DMS114 treated with DMSO at 0.1 percent for 48 hours (cell line): ENCODE data around the gene ZFHX3.

ENCODE experiments used
- DNase-seq: peaks from one replicate; lab custom pipeline; 2025; ENCODE audit not compliant: unreplicated experiment; lab: John Stamatoyannopoulos, UW

ZFHX3 gene

DNA sequence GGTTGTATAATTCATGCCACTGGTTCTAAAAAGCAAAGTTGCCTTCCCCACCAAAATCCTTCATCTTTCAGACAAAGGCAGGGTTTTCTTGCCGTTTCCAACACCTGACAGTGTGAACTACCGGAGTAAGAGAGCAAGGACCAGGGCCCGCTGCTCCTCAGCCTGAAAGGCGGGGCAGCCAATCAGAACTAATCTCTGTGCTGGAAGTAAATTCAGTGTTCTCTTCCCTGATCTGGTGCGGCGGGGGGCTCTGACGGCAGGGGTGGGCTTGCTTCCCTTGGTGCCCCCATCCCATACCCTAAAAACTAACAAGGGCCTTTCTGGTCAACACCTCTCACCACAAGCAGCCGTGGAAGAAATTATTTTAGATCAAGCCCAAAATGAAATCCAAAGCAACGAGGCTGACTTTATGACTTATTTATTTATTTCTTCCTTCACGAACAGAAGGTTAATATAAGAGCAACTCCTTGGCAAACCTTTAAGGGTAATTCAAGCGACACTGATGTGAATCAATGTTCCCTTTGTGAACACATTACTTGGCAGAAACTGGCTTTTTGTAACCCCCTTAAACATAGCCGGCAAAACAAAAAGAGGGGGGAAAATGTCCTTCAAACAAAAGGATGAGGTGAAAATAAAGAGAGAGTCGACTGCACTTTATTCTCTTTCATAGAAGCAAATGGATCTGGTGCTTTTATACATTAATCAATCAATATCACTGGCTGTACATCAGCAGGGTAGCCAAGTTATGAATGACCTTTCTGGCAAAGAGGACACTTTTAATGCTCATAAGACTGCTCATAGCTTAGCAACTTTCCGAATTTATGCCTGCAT is 189.9 kb downstream of the ZFHX3 start:
- no peak for DNase-seq

DNA sequence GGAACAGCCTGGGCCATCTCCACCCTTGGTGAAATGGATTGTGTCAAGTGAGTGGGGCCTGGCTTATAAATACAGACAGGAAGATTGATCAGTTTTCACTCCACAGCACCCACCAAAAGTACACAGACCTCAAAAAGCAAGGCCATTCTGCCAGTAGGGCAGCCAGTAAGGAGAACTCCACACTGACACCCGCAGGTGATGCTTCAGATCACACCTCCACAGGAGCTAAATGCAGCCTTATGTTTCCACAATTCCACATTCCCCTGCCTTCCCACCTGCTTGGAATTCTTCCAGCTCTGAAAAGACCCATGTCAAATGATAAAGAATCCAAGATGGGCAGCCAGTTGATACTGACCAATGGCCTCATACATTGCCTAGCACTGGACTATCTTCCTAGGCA is 191.1 kb downstream of the ZFHX3 start:
- no peak for DNase-seq

DNA sequence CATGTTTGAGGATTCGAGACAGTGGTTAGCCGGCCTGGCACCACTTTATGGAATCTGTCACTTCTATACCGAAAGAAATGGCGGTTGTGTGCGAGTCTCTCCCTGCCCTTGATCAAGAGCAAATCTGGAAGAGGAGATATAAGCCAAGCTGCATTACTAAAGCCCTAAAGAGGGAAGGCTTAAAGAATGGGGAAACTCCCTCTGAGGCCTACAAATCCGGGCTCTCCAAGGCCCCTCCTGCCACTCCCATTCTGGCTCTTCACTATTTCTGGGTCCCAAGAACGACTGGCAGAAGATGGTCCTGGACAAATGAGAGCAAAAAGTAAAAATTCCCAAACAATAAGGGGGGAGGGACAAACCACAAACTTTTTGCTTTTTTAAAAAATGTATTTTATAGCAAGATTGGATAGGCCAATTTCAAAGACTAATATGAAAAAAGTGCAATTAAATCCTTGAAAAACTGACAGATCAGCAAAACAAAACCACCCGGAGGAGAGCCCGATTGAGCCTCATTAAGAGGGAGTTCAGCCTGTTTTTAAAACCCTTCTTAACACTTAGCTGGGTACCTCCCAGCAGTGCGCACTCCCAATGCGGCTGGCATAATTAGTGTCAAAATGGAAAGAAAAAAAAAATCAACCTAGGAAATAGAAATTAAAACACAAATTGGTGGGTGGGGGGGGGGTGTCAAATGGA is 193.5 kb downstream of the ZFHX3 start:
- no peak for DNase-seq

DNA sequence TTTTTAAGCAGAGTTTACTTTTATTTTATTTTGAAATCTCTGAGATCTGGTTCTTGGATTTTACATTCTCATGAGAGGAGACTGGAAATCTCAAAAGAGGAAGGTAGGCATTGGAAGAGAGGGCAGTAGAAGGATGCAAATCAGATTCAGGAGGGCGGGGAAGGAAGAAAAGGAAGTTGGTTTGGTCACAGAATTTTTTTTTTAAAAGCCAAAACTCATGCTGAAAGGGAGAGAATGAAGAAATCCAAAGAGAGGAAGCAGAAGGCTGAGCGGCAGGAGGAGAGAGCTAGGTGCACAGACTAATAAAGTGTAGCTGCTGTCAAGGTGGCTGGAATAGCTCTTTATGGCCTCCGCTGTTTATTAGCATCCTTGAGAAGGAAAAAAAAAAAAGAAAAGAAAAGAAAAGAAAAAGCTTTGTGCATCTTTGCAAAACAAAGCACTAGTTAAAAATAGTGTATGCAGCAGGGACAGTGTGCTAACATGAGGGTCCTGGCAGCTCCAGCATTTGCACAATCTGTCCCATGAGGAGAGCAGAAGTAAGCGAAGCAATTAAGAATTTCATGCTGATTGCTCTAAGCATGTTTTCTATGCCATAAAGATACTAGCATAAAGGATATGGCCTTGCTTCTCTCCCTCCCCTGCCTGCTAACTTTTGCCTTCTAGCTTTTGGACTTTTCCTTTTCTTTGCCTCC is 194.2 kb downstream of the ZFHX3 start:
- no peak for DNase-seq

DNA sequence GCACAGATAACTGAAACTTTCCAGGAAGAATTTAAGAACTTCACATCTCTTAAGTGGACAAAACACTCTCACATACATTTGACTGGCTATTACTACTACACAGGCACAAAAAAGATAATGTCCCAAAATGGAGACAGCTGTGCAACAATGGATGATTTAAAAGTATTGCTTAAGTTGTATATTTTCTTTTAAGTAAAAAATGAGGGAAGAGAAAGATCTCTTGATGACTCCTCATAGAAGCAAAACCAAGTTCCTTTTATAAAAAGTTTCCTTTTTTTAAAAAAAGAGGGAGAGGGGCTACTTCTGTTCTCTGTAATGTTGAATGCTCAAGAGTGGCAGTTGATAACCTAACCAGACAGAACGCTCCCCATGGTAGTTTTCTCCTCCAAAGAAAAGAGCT is 195.5 kb downstream of the ZFHX3 start:
- no peak for DNase-seq

DNA sequence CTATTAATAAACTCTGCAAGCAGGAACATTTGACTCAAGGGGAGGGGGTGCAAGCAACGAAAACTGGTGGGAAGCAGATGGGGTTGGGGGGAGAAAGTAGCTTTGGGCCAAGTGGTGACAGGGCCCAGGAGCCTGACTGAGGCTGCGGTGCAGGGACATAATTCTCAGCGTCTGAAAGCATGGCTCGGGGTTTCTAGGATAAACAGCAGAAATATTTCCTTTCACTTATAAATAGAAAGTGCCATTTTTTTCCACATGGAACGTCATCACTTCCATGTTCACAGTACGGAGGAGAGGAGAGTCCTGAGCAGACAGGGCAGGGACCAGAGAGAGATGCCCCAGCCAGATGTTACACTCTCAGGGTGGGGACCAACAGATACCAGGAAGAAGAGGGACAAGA is 197.1 kb downstream of the ZFHX3 start:
- no peak for DNase-seq

DNA sequence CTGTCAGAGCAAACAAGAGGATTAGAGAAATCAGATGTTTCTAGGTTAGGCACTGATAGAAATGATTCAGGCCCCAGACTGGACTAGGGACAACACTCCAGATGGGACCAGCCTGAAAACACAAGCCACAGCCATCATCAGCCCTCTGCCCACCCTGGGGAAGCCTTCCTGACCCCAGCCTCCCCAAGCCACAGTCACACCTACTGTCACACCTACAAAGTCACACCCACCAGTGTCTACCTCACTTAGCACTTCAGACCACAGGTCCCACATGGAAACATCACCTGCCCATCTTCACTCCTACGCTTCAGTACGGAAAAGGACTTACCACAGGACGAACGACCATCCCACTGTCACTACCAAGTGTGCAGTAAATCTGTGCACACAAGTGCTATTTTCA is 197.9 kb downstream of the ZFHX3 start:
- DNase-seq: no peak

DNA sequence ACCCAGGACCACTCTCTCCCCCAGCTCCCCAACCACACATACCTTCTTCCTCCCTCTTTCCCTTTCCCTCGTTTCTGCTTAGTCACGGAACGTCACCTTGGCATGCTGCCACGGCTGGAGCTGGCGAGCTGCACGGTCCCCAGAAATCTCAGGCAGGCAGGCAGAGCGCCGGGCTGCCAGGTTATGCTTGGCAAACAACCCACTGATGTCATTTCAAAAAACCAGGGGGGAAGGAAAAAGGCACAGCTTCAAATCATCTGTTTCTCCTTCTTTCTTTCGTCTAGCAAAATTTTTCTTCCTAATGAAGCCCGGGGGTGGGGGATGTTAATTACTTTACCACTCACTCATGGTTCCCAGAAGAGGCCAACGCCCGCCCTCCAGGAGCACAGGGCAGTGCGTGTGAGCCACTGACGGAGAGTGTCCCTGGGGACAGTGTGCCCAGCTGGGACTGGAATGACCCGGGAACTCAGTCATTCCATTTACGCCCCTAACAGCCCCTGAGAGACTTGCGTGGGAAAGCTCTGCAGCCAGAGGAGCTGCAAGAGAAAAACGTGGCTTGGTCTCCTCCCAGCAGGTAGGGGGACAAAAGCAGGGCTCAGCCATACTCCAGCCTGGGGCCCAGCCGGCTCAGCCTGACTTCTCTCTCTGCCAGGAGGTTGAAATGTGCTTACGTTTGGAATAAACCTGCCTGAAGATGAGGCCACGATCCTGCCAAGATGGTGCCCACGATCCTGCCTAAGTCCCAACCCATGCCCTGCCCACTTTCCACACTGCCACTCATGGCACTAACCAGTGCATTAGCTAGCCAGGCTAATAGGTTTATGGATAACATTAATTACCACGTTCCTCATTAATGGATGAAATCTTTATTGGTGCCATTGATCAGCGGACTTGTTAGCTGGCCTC is 198.9 kb downstream of the ZFHX3 start:
- no peak for DNase-seq

DNA sequence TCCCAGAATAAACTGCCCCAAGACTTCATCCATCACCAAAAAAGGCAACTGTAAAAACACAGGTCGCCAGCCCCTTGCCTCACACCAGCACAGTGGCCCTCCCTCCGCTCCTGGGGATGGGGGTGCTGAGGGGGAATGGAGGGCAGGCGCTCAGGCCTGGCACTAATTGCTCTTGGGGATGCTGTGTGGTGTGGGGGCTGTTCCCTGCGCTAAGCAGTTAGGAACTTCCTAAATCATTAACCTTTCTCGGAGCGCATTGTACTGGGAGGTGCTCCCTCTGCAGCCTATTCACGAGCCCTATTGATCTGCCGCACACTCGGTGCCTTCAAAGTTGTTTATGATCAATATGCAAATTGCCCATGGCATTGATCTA is 199.9 kb downstream of the ZFHX3 start:
- no peak for DNase-seq

DNA sequence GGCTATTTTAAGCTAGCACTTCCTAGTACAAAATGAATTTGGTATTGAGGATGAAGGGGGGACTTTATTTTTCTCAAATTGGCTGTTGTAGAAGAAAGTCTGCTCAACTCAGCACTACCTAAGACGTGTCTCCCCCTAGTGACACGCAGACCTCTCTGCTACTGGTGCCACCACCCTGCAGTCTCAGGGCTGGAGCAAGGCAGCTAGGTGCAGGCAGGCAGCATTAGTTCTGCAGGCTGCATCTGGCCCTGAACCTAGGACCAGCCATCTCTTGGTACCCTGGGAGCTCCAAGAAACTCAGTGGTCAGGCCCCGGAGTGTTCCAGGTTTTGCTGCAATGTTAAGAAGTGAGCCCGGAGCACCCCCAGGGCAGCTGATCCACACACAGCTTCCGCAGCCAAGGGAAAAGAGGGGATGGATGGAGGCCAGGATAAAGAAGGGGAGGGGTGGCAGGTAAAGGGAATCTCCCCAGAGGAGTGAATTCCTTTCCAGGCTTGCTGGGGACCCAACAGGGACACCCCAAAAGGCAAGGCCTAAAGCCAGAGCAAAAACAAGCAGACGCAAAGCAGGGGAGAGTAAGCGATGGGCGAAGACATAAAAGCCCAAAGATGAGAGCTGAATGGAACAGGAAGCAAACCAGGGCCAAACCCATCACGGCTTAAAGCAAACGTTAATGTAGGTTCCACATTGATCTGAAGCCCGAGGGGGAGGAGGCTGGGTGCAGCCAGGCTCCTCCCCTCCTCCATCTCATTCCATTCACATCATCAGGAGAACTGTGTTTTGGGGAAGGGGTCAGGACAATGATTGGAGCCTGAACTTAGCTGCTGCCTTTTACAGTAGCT is 200.5 kb downstream of the ZFHX3 start:
- DNase-seq: no peak

DNA sequence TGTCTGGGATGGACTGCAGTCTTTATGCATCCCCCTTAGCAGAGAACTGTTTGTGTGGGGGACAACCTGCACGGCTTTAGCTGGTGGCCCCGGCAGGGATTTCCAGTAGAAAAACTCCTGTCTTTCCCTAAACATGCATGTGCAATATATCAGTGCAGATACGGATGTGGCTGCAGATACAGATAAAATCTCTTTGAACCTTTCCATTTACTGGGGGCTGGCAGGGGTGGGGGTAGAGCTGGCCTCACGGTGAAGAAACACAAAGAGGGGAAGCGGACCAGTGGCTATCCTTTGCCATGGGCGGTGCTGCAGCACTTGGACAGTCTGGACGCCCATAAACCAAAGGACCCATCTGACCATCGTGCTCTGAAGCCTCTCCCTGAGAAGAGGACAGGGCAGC is 201.3 kb downstream of the ZFHX3 start:
- DNase-seq: no peak

DNA sequence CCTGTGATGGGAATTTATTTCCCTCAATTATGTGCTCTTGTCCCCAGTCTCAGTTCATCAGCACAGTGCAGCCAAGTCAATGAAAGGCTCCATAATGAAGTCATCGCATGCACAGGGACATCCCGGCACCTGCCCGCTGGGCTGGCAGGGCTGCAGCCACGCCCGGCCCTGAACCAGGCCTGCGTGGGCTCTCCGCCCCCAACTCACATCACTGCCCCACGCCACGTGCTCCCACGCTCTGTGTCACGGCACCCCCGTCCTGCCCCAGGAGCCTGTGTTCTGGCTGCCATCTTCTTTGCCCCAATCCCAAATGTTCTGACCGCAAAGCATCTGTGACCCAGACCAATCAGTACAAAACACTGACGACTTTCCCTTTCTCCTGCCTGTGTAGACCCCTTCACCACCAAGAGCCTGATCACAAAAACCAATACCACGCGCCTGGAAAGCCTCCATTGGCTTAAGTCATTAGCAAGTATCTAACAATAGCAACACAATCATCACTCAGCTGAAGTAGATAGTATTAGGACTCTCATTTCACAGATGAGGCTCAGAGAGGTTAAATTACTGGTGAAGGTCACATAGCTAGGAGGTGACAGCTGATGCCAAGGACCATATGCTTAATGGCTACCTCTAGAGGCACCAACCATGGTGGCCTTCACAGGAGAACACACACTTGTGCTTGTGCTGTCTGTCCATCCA is 202.5 kb downstream of the ZFHX3 start:
- DNase-seq: no peak

DNA sequence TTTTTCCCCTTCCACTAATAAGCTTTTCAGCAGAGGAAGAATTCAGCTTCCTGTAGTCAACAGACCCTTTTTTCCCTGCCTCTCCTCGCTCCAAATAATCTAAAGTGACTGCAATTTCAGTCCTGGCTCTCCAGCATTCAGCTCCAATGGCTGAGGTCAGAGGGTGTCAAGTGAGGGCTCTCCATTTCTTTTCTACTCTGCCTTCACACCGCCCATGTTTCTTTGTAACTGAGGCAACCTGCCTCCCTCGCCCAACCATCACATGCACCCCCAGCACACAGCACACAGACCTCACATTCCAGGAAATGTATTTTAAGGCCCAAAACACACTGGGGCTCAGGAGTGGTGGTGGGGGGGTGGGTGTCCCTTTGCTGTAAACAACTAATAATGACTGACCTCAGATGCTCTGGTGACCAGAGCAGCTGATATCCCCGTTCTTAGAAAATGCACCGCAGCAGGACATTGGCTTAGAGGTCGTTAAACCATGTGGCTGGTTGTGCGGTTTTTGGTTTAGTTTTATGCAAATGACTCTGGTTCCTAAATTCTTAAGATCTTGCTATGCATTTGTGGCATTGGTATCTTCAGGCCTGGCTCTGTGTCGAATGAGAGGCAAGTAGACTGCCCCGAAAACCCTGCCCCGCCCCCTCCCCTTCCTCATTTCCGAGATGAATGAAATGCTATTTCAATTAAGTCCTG is 203.6 kb downstream of the ZFHX3 start:
- no peak for DNase-seq

DNA sequence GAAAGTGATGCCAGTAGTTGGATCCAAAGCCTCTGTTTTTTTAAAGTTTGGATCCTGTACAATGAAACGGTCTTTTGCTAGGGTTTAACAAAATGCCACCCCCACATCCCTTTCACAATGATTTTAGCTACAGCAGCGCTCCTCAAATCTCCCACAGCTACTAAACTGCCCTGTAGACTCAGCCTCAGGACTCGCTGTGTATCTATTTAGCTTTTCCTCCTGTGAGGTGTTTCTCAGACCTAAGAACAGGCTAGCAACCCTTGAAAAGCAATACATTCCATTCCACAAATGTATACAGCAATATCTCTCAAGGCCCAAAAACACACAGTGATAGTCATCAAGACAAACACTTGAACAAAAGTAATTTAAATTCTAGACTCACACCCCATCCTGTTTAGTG is 206.4 kb downstream of the ZFHX3 start:
- DNase-seq: no peak

DNA sequence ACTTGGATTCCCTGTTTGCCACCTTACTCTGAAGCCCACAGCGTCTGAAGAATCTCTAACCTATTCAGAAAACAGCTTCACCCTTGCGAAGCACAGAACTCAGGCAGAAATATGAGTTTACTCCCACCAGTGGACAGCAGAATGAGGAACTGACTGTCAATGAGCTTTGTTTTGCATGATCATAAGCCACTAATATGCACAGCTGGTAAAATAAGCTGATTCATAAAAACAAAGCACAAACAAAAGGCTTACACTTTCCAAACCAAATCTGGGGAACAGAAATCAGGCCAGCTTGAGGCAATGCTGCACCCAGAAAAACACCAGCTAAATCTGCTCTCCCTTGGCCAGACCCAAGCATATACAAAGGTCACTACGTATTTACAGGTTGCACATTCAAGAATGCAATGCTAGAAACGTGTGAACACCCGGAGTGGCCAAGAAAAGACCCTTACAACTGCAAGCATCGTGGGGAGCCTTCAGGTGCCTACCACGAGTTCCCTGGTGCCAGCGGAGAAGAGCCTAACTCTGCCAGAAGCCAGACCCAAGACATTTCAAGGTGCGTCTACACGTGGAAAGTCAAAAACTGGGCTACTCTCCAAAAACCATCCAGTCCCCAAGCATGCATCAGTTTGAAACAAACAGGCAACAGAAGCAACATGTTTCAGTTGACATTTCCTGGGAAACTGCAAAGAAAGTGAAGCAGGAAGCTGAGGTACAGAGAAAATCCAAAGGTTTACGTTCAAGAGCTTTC is 207.1 kb downstream of the ZFHX3 start:
- DNase-seq: no peak

DNA sequence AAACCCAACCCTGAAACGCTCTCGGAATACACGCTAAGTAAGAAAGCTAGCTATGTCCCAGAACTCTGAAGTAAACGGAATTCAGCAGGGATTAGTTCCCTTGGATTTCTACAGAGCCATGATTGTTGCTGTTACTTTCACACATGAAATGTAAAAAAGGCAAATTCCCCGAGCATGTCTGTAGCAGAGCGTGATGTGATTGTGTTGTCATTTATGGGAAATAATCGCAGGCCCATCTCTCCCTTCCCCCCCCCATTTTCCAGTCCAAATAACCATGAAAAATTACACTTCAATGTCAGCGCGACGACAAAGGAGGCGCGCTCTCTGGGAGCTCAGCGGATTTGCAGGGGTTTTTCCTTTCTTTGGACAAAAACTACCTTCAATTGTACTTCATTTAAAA is 209.0 kb downstream of the ZFHX3 start:
- no peak for DNase-seq

DNA sequence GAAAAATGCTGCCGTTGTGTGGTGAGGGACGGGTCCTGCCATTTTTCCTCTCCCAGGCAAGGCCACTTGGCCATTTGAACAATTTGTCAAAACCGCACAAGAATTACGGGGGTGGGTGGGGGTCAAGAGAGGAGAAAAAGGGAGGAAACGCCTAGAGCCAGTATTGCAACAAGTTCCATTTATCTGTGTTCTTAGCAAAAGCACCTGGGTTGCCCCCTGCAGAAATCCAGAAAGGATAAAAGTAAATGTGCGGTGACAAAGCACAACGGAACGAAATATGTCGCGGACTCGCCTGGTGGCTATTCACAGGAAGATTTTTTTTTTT is 209.4 kb downstream of the ZFHX3 start:
- DNase-seq: no peak

DNA sequence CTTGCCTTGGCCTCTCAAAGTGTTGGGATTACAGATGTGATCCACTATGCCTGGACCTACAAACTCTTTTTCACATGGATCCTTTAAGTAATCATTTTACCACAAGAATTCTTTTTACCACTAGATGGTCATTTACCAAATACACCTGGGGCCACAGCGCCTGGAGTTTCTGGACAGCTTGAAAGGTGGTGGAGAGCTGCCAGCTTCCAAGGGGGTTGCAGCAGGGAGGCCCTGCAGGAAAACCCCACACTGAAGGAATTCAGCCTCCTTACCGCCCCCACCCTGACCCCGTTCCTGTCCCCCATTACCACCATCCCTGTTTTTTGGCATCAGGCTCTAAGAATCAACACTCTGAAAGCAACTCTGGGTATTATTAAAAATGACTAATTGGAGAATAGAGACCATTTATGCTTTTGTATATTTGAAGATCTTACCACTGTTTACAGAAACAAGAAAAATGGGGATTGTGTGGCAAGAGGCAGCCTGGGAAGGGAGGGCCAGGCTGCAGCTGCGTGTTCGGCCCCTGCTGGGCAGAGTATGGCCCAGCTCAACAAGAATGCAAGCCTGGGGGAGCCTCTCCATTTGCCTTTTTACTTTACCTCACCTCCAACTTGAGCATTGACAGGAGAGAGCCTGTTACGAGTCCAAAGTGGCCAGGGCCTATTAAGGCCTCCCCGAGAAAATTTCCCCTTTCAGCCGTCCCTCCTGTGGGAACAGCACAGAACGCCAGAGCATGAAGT is 209.9 kb downstream of the ZFHX3 start:
- no peak for DNase-seq
